H54 (cell line): ENCODE results near the gene PPP1R3G.

Experiments
- DNase-seq: peaks from one replicate; pipeline ENCODE4 v3.0.0; 2011; ENCODE audit warnings: low spot score, mixed read lengths; ENCODE audit not compliant: insufficient read length
- FAIRE-seq: peaks from 3 replicates; lab custom pipeline; 2011; peaks lifted over from hg19 to GRCh38; lab: Jason Lieb, UNC
- POLR2A ChIP-seq: IDR thresholded peaks from 2 replicates; pipeline ENCODE4 v1.6.1; 2011; ENCODE audit warnings: low read depth, mild to moderate bottlenecking, low read length

The PPP1R3G gene

GRCh38 chr6:5083307-5083583, 1.9 kb upstream of the PPP1R3G start:
- no peak for TF ChIP-seq POLR2A
- no peak for DNase-seq
- no peak for FAIRE-seq

GRCh38 chr6:5083813-5084359, 1.3 kb upstream of the PPP1R3G start:
- no peak for DNase-seq
- no peak for TF ChIP-seq POLR2A
- FAIRE-seq, result no peak

GRCh38 chr6:5084360-5084780, 771 bp upstream of the PPP1R3G start:
- 0 out of 2 replicates have a peak, but pooled peaks have one; percentile 13 for TF ChIP-seq POLR2A
- FAIRE-seq (no peak), DNase-seq (no peak)

GRCh38 chr6:5085648-5086293, 630 bp downstream of the PPP1R3G start:
- FAIRE-seq (no peak), DNase-seq (no peak)
- no peak for TF ChIP-seq POLR2A

GRCh38 chr6:5086294-5086890, 1.3 kb downstream of the PPP1R3G start:
- DNase-seq, result no peak
- no peak for FAIRE-seq
- TF ChIP-seq POLR2A, result no peak

GRCh38 chr6:5087389-5087788, 2.2 kb downstream of the PPP1R3G start:
- DNase-seq (no peak), FAIRE-seq (no peak)
- no peak for TF ChIP-seq POLR2A

- no peak for DNase-seq
- TF ChIP-seq POLR2A, result no peak
- no peak for FAIRE-seq
Observed at GRCh38 chr6:5088780-5089179, 3.6 kb downstream of the PPP1R3G start.

GRCh38 chr6:5089481-5090438, 4.6 kb downstream of the PPP1R3G start:
- no peak for FAIRE-seq
- no peak for TF ChIP-seq POLR2A
- no peak for DNase-seq

GRCh38 chr6:5090603-5091002, 5.5 kb downstream of the PPP1R3G start:
- FAIRE-seq, result no peak
- DNase-seq, result no peak
- TF ChIP-seq POLR2A, result no peak

- no peak for TF ChIP-seq POLR2A
- FAIRE-seq (no peak), DNase-seq (no peak)
Observed at GRCh38 chr6:5091210-5092069, 6.3 kb downstream of the PPP1R3G start.

GRCh38 chr6:5093231-5094015, 8.3 kb downstream of the PPP1R3G start:
- FAIRE-seq, result no peak
- DNase-seq, result no peak
- no peak for TF ChIP-seq POLR2A

- TF ChIP-seq POLR2A, result no peak
- peak; percentile 52 for FAIRE-seq
- peak; percentile 48 for DNase-seq
Observed at GRCh38 chr6:5094327-5094726, 9.2 kb downstream of the PPP1R3G start.
